SK-N-SH treated with all-trans-retinoic acid at 6 μM for 48 hours (cell line): ENCODE results near the gene SFRP2.

Source experiments
- ATAC-seq: fragments of 200-7000 bp; cut with Tn5 transposase; 3 replicates; pipeline ENCODE4 v1.9.1; 2020; ENCODE audit warnings: mild to moderate bottlenecking, moderate library complexity
- ARNTL ChIP-seq: fragments of 450-650 bp; formaldehyde crosslinking; IDR thresholded peaks from 2 replicates; pipeline ENCODE4 v1.5.0; 2020; ENCODE audit warnings: low read depth, mild to moderate bottlenecking, moderate library complexity, borderline replicate concordance
- CREB5 ChIP-seq: fragments of 250-450 bp; sonication (Bioruptor Pico); IDR thresholded peaks from 2 replicates; pipeline ENCODE4 v1.5.1; 2020; ENCODE audit warnings: low read depth, mild to moderate bottlenecking, moderate library complexity
- ESRRG ChIP-seq: fragments of 250-450 bp; sonication (Bioruptor Pico); IDR thresholded peaks from 2 replicates; pipeline ENCODE4 v1.6.1; 2021; ENCODE audit warnings: mild to moderate bottlenecking
- ISL1 ChIP-seq: fragments of 250-450 bp; sonication (Bioruptor Pico); IDR thresholded peaks from 2 replicates; pipeline ENCODE4 v2.1.2; 2022; ENCODE audit warnings: mild to moderate bottlenecking, moderate library complexity
- OSR1 ChIP-seq: fragments of 250-450 bp; sonication (Bioruptor Pico); IDR thresholded peaks from 2 replicates; pipeline ENCODE4 v1.8.0; 2022; ENCODE audit warnings: moderate library complexity, mild to moderate bottlenecking, inconsistent platforms
- PATZ1 ChIP-seq: fragments of 250-450 bp; sonication (Bioruptor Pico); IDR thresholded peaks from 2 replicates; pipeline ENCODE4 v1.8.0; 2020; ENCODE audit warnings: mild to moderate bottlenecking, moderate library complexity, borderline replicate concordance
- PPARA ChIP-seq: fragments of 250-450 bp; sonication (Bioruptor Pico); IDR thresholded peaks from 2 replicates; pipeline ENCODE4 v1.5.0; 2020; ENCODE audit warnings: mild to moderate bottlenecking, borderline replicate concordance
- SNAI2 ChIP-seq: fragments of 250-450 bp; sonication (Bioruptor Pico); IDR thresholded peaks from 2 replicates; pipeline ENCODE4 v1.5.0; 2020; ENCODE audit warnings: mild to moderate bottlenecking, moderate library complexity
- TCF4 ChIP-seq: fragments of 250-450 bp; sonication (Bioruptor Pico); IDR thresholded peaks from 2 replicates; pipeline ENCODE4 v1.8.0; 2021; ENCODE audit warnings: mild to moderate bottlenecking, moderate library complexity, borderline replicate concordance
- TOX ChIP-seq: fragments of 250-450 bp; sonication (Bioruptor Pico); IDR thresholded peaks from 2 replicates; pipeline ENCODE4 v1.8.0; 2021; ENCODE audit warnings: mild to moderate bottlenecking, moderate library complexity, borderline replicate concordance
- TSHZ2 ChIP-seq: fragments of 250-450 bp; sonication (Bioruptor Pico); IDR thresholded peaks from 2 replicates; pipeline ENCODE4 v1.5.0; 2020; ENCODE audit warnings: mild to moderate bottlenecking, moderate library complexity
- ZC3H10 ChIP-seq: fragments of 250-450 bp; sonication (Bioruptor Pico); IDR thresholded peaks from 2 replicates; pipeline ENCODE4 v1.5.1; 2021; ENCODE audit warnings: mild to moderate bottlenecking, moderate library complexity
- ZFP3 ChIP-seq: fragments of 250-450 bp; sonication (Bioruptor Pico); IDR thresholded peaks from 2 replicates; pipeline ENCODE4 v1.5.0; 2020; ENCODE audit warnings: mild to moderate bottlenecking, moderate library complexity
- ZFP30 ChIP-seq: fragments of 450-650 bp; formaldehyde crosslinking; IDR thresholded peaks from 2 replicates; pipeline ENCODE4 v1.5.0; 2022; ENCODE audit warnings: mild to moderate bottlenecking, moderate library complexity
- ZNF70 ChIP-seq: fragments of 450-650 bp; formaldehyde crosslinking; IDR thresholded peaks from 2 replicates; pipeline ENCODE4 v1.5.0; 2020; ENCODE audit warnings: mild to moderate bottlenecking, moderate library complexity
- ZNF8 ChIP-seq: fragments of 450-650 bp; formaldehyde crosslinking; IDR thresholded peaks from 2 replicates; pipeline ENCODE4 v1.5.0; 2020; ENCODE audit warnings: mild to moderate bottlenecking, moderate library complexity
- TF ChIP-seq, protein P1 (sequence below): fragments of 250-450 bp; sonication (Bioruptor Pico); IDR thresholded peaks from 2 replicates; pipeline ENCODE4 v1.5.1; 2021; ENCODE audit warnings: mild to moderate bottlenecking, moderate library complexity

The SFRP2 gene

GRCh38 chr4:153822316-153822715 is 33.4 kb upstream of the SFRP2 start:
- no peak for ATAC-seq
- TF ChIP-seq OSR1 (CRISPR knock-in tag) = no peak
- TF ChIP-seq CREB5 (CRISPR knock-in tag) = no peak
- TF ChIP-seq, protein P1, sequence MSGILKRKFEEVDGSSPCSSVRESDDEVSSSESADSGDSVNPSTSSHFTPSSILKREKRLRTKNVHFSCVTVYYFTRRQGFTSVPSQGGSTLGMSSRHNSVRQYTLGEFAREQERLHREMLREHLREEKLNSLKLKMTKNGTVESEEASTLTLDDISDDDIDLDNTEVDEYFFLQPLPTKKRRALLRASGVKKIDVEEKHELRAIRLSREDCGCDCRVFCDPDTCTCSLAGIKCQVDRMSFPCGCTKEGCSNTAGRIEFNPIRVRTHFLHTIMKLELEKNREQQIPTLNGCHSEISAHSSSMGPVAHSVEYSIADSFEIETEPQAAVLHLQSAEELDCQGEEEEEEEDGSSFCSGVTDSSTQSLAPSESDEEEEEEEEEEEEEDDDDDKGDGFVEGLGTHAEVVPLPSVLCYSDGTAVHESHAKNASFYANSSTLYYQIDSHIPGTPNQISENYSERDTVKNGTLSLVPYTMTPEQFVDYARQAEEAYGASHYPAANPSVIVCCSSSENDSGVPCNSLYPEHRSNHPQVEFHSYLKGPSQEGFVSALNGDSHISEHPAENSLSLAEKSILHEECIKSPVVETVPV (CRISPR knock-in tag) = no peak

DNA sequence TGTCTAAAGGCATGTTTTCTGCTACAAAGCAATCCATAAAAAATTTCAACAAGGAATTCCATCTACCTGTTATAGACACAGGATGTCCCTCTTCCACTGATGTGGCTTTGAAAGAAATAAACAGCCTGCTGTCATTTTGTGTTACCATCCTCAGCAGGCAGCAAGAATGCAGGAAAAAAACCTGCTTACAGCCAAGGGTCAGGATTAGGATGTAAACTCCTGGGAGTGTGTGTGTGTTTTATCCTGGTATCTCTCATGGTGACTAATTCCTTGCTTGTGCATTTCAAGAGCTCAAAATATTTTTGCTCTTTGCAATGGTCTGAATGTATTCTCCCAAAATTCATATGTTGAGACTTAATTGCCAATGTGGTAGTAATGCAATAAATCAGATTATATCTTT is 28.6 kb upstream of the SFRP2 start:
- no peak for ATAC-seq
- TF ChIP-seq ZC3H10 (CRISPR knock-in tag) = no peak
- no peak for TF ChIP-seq SNAI2
- TF ChIP-seq ZFP3 (CRISPR knock-in tag) = no peak
- no peak for TF ChIP-seq PATZ1 (CRISPR knock-in tag)
- no peak for TF ChIP-seq TOX (CRISPR knock-in tag)
- no peak for TF ChIP-seq ESRRG (CRISPR knock-in tag)
- TF ChIP-seq PPARA (CRISPR knock-in tag) = no peak
- TF ChIP-seq ZNF8 = no peak
- TF ChIP-seq CREB5 (CRISPR knock-in tag) = no peak
- no peak for TF ChIP-seq ZFP30 (CRISPR knock-in tag)

GRCh38 chr4:153816542-153816941 is 27.7 kb upstream of the SFRP2 start:
- ATAC-seq = no peak
- TF ChIP-seq ARNTL = no peak
- TF ChIP-seq TSHZ2 (CRISPR knock-in tag) = no peak
- no peak for TF ChIP-seq ISL1
- TF ChIP-seq ZNF8 = no peak
- no peak for TF ChIP-seq CREB5 (CRISPR knock-in tag)
- TF ChIP-seq ESRRG (CRISPR knock-in tag) = no peak
- no peak for TF ChIP-seq SNAI2
- TF ChIP-seq, protein P1 (CRISPR knock-in tag) = no peak
- TF ChIP-seq ZC3H10 (CRISPR knock-in tag) = no peak
- no peak for TF ChIP-seq PPARA (CRISPR knock-in tag)
- no peak for TF ChIP-seq TCF4 (CRISPR knock-in tag)
- TF ChIP-seq ZNF70 = no peak
- TF ChIP-seq OSR1 (CRISPR knock-in tag) = no peak
- TF ChIP-seq, all 23 proteins: peak for 0
